K562 (cell line): Measurements from ENCODE around the gene HCRTR1. TPM values are rescaled to one million over a fixed set of nuclear protein-coding genes. Genes with fewer than 3 reads are reported as not detected.
A peak's percentile ranks its signal among the peaks of the same experiment; 100 is the strongest.

ENCODE experiments used
- BRD9 ChIP-seq: fragments of 450-650 bp; IDR thresholded peaks from 2 replicates; pipeline ENCODE4 v1.6.1; 2018; ENCODE audit warnings: low read depth; ENCODE audit not compliant: partially characterized antibody
- CREB3 ChIP-seq: fragments of 450-650 bp; conservative IDR thresholded peaks from 2 replicates; pipeline ENCODE4 v1.6.1; 2016; ENCODE audit warnings: missing genetic modification characterization, low read depth, mild to moderate bottlenecking, missing compliant biosample characterization, moderate library complexity
- CSDE1 ChIP-seq, 2 experiments: fragments of 450-650 bp; IDR thresholded peaks; 2 replicates each; pipeline ENCODE4 v1.6.1; 2016; ENCODE audit warnings: mild to moderate bottlenecking in 1 of 2
- ESRRB ChIP-seq: fragments of 250-450 bp; sonication (Bioruptor Pico); IDR thresholded peaks from 2 replicates; pipeline ENCODE4 v1.5.0; 2020; ENCODE audit warnings: mild to moderate bottlenecking, moderate library complexity, borderline replicate concordance
- GATAD2A ChIP-seq: fragments of 450-650 bp; IDR thresholded peaks from 2 replicates; pipeline ENCODE4 v1.6.1; 2017
- HNRNPLL ChIP-seq: fragments of 200-400 bp; formaldehyde crosslinking; IDR thresholded peaks from 2 replicates; pipeline ENCODE4 v1.6.1; 2017; ENCODE audit warnings: low read length, low read depth, mild to moderate bottlenecking; ENCODE audit not compliant: poor library complexity, severe bottlenecking
- KAT8 ChIP-seq: fragments of 450-650 bp; IDR thresholded peaks from 2 replicates; pipeline ENCODE4 v1.6.1; 2016; ENCODE audit warnings: low read depth, mild to moderate bottlenecking
- L3MBTL2 ChIP-seq: fragments of 450-650 bp; IDR thresholded peaks from 2 replicates; pipeline ENCODE4 v1.6.1; 2016; ENCODE audit warnings: mild to moderate bottlenecking, moderate library complexity
- PCBP2 ChIP-seq: fragments of 200-400 bp; formaldehyde crosslinking; IDR thresholded peaks from 2 replicates; pipeline ENCODE4 v1.6.1; 2018; ENCODE audit warnings: low read length, low read depth, mild to moderate bottlenecking, moderate library complexity; ENCODE audit not compliant: poor library complexity, severe bottlenecking
- SMAD3 ChIP-seq: fragments of 450-650 bp; formaldehyde crosslinking; conservative IDR thresholded peaks from 2 replicates; pipeline ENCODE4 v1.4.0; 2020; ENCODE audit warnings: mild to moderate bottlenecking
- SRSF1 ChIP-seq: fragments of 200-400 bp; formaldehyde crosslinking; IDR thresholded peaks from 2 replicates; pipeline ENCODE4 v1.6.1; 2017; ENCODE audit warnings: mild to moderate bottlenecking, low read depth, low read length, moderate library complexity
- TEAD2 ChIP-seq: fragments of 450-650 bp; IDR thresholded peaks from 2 replicates; pipeline ENCODE4 v1.6.1; 2016; ENCODE audit warnings: missing genetic modification characterization, control low read depth, missing compliant biosample characterization
- ZBTB34 ChIP-seq: fragments of 250-450 bp; sonication (Bioruptor Pico); IDR thresholded peaks from 2 replicates; pipeline ENCODE4 v1.8.0; 2021; ENCODE audit warnings: mild to moderate bottlenecking, moderate library complexity
- ZBTB43 ChIP-seq: sonication (generic); formaldehyde crosslinking; IDR thresholded peaks from 2 replicates; pipeline ENCODE4 v1.8.0; 2023; ENCODE audit warnings: mild to moderate bottlenecking, missing genetic modification reagents
- ZC3H4 ChIP-seq: sonication (generic); formaldehyde crosslinking; IDR thresholded peaks from 2 replicates; pipeline ENCODE4 v1.9.0; 2021; ENCODE audit warnings: missing genetic modification reagents, borderline replicate concordance
- ZNF644 ChIP-seq: fragments of 200-800 bp; sonication (Bioruptor generic); IDR thresholded peaks from 2 replicates; pipeline ENCODE4 v1.6.1; 2016; ENCODE audit warnings: low read depth, missing genetic modification characterization, missing compliant biosample characterization
- ZSCAN29 ChIP-seq: fragments of 450-650 bp; IDR thresholded peaks from 2 replicates; pipeline ENCODE4 v1.6.1; 2017
- polyA plus RNA-seq, 8 experiments: library from polyadenylated mRNA; depleted of rRNA in 4 of 8; stranded (reverse) in 5 of 8; unstranded in 3 of 8; fragments of >200 nt; fragmentation: Nextera tagmentation in 2 of 8; fragmentation: Illumina TruSeq in 1 of 8; extraction: Ambion mirVana in 2 of 8; extraction: Trizol in 1 of 8; gene quantifications; 2 replicates each; pipeline versions ENCODE4 v1.2.1 to v1.2.3, GENCODE V29; 2011 to 2014; ENCODE audit warnings: inconsistent platforms in 1 of 8, missing spikeins in 1 of 8
- total RNA-seq, 7 experiments: library from RNA; depleted of rRNA in 6 of 7; stranded (reverse); fragments of >200 nt in 6 of 7; fragmentation: Illumina TruSeq in 2 of 7; extraction: Trizol in 2 of 7; gene quantifications; 2 replicates each; pipeline versions ENCODE4 v1.2.1 to v1.2.3, GENCODE V29; 2011 to 2021; ENCODE audit warnings: low replicate concordance in 1 of 7
- TF ChIP-seq, protein P1 (sequence below): fragments of 450-650 bp; IDR thresholded peaks from 2 replicates; pipeline ENCODE4 v1.6.1; 2016; ENCODE audit warnings: mild to moderate bottlenecking
- TF ChIP-seq, protein P2 (sequence below), 2 experiments: fragments of 200-800 bp in 1 of 2; sonication (Bioruptor generic) in 1 of 2; sonication (generic) in 1 of 2; formaldehyde crosslinking in 1 of 2; IDR thresholded peaks in 1 of 2; conservative IDR thresholded peaks in 1 of 2; 2 replicates each; pipeline versions ENCODE4 v1.5.0 to v1.6.1; 2016 to 2020; ENCODE audit warnings: missing compliant biosample characterization in 1 of 2, missing genetic modification characterization in 1 of 2, missing genetic modification reagents in 1 of 2

HCRTR1 gene
- total and polyA plus RNA-seq, 9 of the 15 experiments (the other 6 are each of a cell fraction or from before 2014, with no cell fraction given): not detected

GRCh38 chr1:31644560-31645273 lies 27.2 kb downstream of the HCRTR1 start, which contains the start of gene PEF1 (continued):
- TF ChIP-seq, protein P1, sequence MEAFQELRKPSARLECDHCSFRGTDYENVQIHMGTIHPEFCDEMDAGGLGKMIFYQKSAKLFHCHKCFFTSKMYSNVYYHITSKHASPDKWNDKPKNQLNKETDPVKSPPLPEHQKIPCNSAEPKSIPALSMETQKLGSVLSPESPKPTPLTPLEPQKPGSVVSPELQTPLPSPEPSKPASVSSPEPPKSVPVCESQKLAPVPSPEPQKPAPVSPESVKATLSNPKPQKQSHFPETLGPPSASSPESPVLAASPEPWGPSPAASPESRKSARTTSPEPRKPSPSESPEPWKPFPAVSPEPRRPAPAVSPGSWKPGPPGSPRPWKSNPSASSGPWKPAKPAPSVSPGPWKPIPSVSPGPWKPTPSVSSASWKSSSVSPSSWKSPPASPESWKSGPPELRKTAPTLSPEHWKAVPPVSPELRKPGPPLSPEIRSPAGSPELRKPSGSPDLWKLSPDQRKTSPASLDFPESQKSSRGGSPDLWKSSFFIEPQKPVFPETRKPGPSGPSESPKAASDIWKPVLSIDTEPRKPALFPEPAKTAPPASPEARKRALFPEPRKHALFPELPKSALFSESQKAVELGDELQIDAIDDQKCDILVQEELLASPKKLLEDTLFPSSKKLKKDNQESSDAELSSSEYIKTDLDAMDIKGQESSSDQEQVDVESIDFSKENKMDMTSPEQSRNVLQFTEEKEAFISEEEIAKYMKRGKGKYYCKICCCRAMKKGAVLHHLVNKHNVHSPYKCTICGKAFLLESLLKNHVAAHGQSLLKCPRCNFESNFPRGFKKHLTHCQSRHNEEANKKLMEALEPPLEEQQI: no peak
- TF ChIP-seq L3MBTL2: peak; percentile 79
- TF ChIP-seq CREB3: peak; percentile 67
- TF ChIP-seq PCBP2: no peak
- TF ChIP-seq CSDE1 (IDR thresholded peaks at IDR 0.05): peak in 1 of 2 experiments; percentile 96; a peak in 3 of 4 replicates
- 0 out of 2 replicates have a peak, but pooled peaks have one; percentile 50 for TF ChIP-seq GATAD2A
- TF ChIP-seq ZBTB34 (CRISPR knock-in tag): no peak
- peak; percentile 82; the same call in 1 of the 2 replicates for TF ChIP-seq ZNF644 (tag)
- no peak for TF ChIP-seq ZSCAN29
- TF ChIP-seq ZBTB43: no peak
- TF ChIP-seq SRSF1: no peak
- no peak for TF ChIP-seq BRD9
- no peak for TF ChIP-seq ESRRB
- TF ChIP-seq, protein P2, sequence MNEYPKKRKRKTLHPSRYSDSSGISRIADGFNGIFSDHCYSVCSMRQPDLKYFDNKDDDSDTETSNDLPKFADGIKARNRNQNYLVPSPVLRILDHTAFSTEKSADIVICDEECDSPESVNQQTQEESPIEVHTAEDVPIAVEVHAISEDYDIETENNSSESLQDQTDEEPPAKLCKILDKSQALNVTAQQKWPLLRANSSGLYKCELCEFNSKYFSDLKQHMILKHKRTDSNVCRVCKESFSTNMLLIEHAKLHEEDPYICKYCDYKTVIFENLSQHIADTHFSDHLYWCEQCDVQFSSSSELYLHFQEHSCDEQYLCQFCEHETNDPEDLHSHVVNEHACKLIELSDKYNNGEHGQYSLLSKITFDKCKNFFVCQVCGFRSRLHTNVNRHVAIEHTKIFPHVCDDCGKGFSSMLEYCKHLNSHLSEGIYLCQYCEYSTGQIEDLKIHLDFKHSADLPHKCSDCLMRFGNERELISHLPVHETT (CRISPR knock-in tag; conservative IDR thresholded peaks at IDR 0.05 in 1 of 2, IDR thresholded peaks at IDR 0.05 in 1 of 2): peak in 1 of 2 experiments; percentile 70; a peak in 1 of 4 replicates
- no peak for TF ChIP-seq ZC3H4 (CRISPR knock-in tag)
- TF ChIP-seq KAT8: no peak
- TF ChIP-seq TEAD2 (tag): no peak
- peak; percentile 36 for TF ChIP-seq HNRNPLL
- 0 out of 2 replicates have a peak, but pooled peaks have one; percentile 6 for TF ChIP-seq SMAD3 (CRISPR knock-in tag)
